GM19023 (cell line): Measurements from ENCODE around the gene SCAI.
"Not testable (repeated sequence)": the region's sequence is repeated elsewhere in the genome, so short reads cannot be mapped to it uniquely, and the experiment has no call there.

Source experiments
- ATAC-seq: cut with Tn5 transposase; IDR thresholded peaks from one replicate; pipeline ENCODE4 v1.9.1; 2021; ENCODE audit warnings: mild to moderate bottlenecking, moderate library complexity; ENCODE audit not compliant: unreplicated experiment

Gene SCAI

GRCh38 chr9:125043148-125043547, 100.2 kb downstream of the SCAI start:
- ATAC-seq: no peak

- ATAC-seq: no peak
Observed at GRCh38 chr9:125038166-125038565, 105.2 kb downstream of the SCAI start.

- ATAC-seq: no peak
Observed at GRCh38 chr9:125028041-125028440, 115.3 kb downstream of the SCAI start.

GRCh38 chr9:125024917-125025316, 118.4 kb downstream of the SCAI start:
- no peak for ATAC-seq

GRCh38 chr9:125021069-125021468, 122.3 kb downstream of the SCAI start:
- ATAC-seq: no peak

- ATAC-seq: not testable (repeated sequence)
Observed at GRCh38 chr9:125015655-125016054, 127.7 kb downstream of the SCAI start.

GRCh38 chr9:125012013-125012412, 131.3 kb downstream of the SCAI start:
- ATAC-seq: not testable (repeated sequence)

GRCh38 chr9:125008599-125008998, 134.7 kb downstream of the SCAI start:
- ATAC-seq: no peak

GRCh38 chr9:125003332-125003731, 140.0 kb downstream of the SCAI start:
- ATAC-seq: no peak

GRCh38 chr9:124983698-124984097, 159.6 kb downstream of the SCAI start:
- ATAC-seq: no peak

GRCh38 chr9:124980431-124980830, 162.9 kb downstream of the SCAI start:
- ATAC-seq: no peak

GRCh38 chr9:124975131-124975530, 168.2 kb downstream of the SCAI start:
- ATAC-seq: no peak

- no peak for ATAC-seq
Observed at GRCh38 chr9:124973807-124974206, 169.5 kb downstream of the SCAI start.

GRCh38 chr9:124972241-124972770, 171.0 kb downstream of the SCAI start:
- no peak for ATAC-seq

- ATAC-seq: no peak
Observed at GRCh38 chr9:124969401-124969800, 173.9 kb downstream of the SCAI start.

- ATAC-seq: no peak
Observed at GRCh38 chr9:124968238-124968637, 175.1 kb downstream of the SCAI start.

- not testable (repeated sequence) for ATAC-seq
Observed at GRCh38 chr9:124965775-124966568, 177.4 kb downstream of the SCAI start.

- no peak for ATAC-seq
Observed at GRCh38 chr9:124964604-124965003, 178.7 kb downstream of the SCAI start.

GRCh38 chr9:124964056-124964455, 179.3 kb downstream of the SCAI start:
- no peak for ATAC-seq

- no peak for ATAC-seq
Observed at GRCh38 chr9:124960409-124960752, 182.9 kb downstream of the SCAI start.

- not testable (repeated sequence) for ATAC-seq
Observed at GRCh38 chr9:124959671-124960408, 183.5 kb downstream of the SCAI start.

- ATAC-seq: no peak
Observed at GRCh38 chr9:124954255-124954654, 189.1 kb downstream of the SCAI start.
